Measurements from ENCODE around the gene PCDHA3. TPM values are rescaled to one million over a fixed set of nuclear protein-coding genes. Genes with fewer than 3 reads are reported as not detected.
"Not testable (repeated sequence)": the region's sequence is repeated elsewhere in the genome, so short reads cannot be mapped to it uniquely, and the experiment has no call there.

The PCDHA3 gene
- total and polyA plus RNA-seq, 2 of the 8 experiments (the other 6 are each of a cell fraction or from before 2014, with no cell fraction given), result 0.48 to 0.67 TPM

- not testable (repeated sequence) for DNase-seq (ENCODE audit: low read depth in 1 of 2, low spot score in 2 of 2); H3K79me2 ChIP-seq (ENCODE audit: control insufficient read depth in 1 of 2, insufficient read depth in 2 of 2, low read length in 2 of 2); H2BK20ac ChIP-seq (ENCODE audit: low read length); H3K9me3 ChIP-seq (ENCODE audit: insufficient read depth in 2 of 2, low read depth in 1 of 2, low read length in 1 of 2); H3K18ac ChIP-seq (ENCODE audit: extremely low read depth, low read length); H3K4ac ChIP-seq (replicated peaks; ENCODE audit: insufficient read length, low read depth, low read length); H2BK120ac ChIP-seq (replicated peaks; ENCODE audit: low read depth, low read length); H3K4me1 ChIP-seq (replicated peaks in 1 of 4; ENCODE audit: control insufficient read depth in 3 of 4, insufficient read depth in 4 of 4, low read length in 3 of 4); H3K27ac ChIP-seq (ENCODE audit: low read depth, low read length); H4K20me1 ChIP-seq (replicated peaks in 1 of 2; ENCODE audit: control insufficient read depth in 1 of 2, insufficient read depth in 2 of 2, low read length in 2 of 2); H4K8ac ChIP-seq (ENCODE audit: extremely low read depth, insufficient read depth, low read length); H3K14ac ChIP-seq (ENCODE audit: insufficient read length); FAIRE-seq; H3K27me3 ChIP-seq (replicated peaks in 1 of 4; ENCODE audit: control insufficient read depth in 3 of 4, extremely low read depth in 1 of 4, insufficient read depth in 3 of 4, low read length in 3 of 4); H3K79me1 ChIP-seq (ENCODE audit: low read depth, low read length); H3K23me2 ChIP-seq (ENCODE audit: low read depth, low read length); H2AK5ac ChIP-seq (ENCODE audit: low read depth, low read length); H4K91ac ChIP-seq (replicated peaks; ENCODE audit: insufficient read length, low read length); H2BK15ac ChIP-seq (ENCODE audit: low read length); H3K36me3 ChIP-seq (ENCODE audit: control insufficient read depth in 2 of 4, insufficient read depth in 4 of 4, low read length in 3 of 4); H4K5ac ChIP-seq (ENCODE audit: insufficient read length, low read depth, low read length); H3K56ac ChIP-seq (replicated peaks; ENCODE audit: insufficient read length, low read depth, low read length); H3K9ac ChIP-seq (replicated peaks in 1 of 4; ENCODE audit: extremely low read depth in 1 of 4, low read depth in 3 of 4, low read length in 3 of 4); H2AFZ ChIP-seq (ENCODE audit: low read length); H3K4me3 ChIP-seq (ENCODE audit: extremely low read depth in 1 of 4, insufficient read depth in 2 of 4, low read depth in 3 of 4, low read length in 4 of 4); H3K23ac ChIP-seq (ENCODE audit: insufficient read length); H2BK5ac ChIP-seq (ENCODE audit: low read depth, low read length)
- ChIA-PET POLR2A (ENCODE audit: partially characterized antibody) (interaction anchor here (0.6 to 2.1 kb wide), 6 partner anchors 8 to 232 kb away, joined by 3 to 8 read pairs (median 4); partner anchors contain the start of genes PCDHA1 and PCDHA2), CTCF (ENCODE audit: partially characterized antibody) (interaction anchor here (0.6 to 5.5 kb wide), 42 partner anchors 8 to 374 kb away, joined by 3 to 59 read pairs (median 6); partner anchors contain the start of genes PCDHA1, PCDHA10, PCDHA11 and PCDHA12)
- WGBS, 2 experiments (ENCODE audit: extremely low coverage in 1 of 2, insufficient coverage in 1 of 2, insufficient read length in 1 of 2, insufficient replicate concordance in 2 of 2, low coverage in 1 of 2, low lambda C conversion rate in 2 of 2, missing lambda C conversion rate in 1 of 2), result 98% methylated on average over 56 of the region's 62 CpGs; no CpG with 5 or more reads in 1 of the 2 experiments
- H3K4me2 ChIP-seq (ENCODE audit: insufficient read depth in 1 of 2, low read depth in 2 of 2, low read length in 2 of 2), result peak overlapping the region in 1 of 2 experiments; percentile 59; a peak in 1 of 4 replicates
- peak overlapping the region; percentile 46; the same call in 1 of the 2 replicates for H2BK12ac ChIP-seq (ENCODE audit: low read depth, low read length)
These were observed 7.5 kb downstream of the PCDHA3 start for GRCh38 chr5:140808241-140808888.
